Kidney glomerular epithelial cell (primary cell): ENCODE measurements around the gene CHCHD4.

Source experiments
- DNase-seq: peaks from one replicate; lab custom pipeline; 2025; lab: John Stamatoyannopoulos, UW

Gene CHCHD4

GRCh38 chr3:14124615-14125192, at the start of gene CHCHD4, which contains the start of gene TMEM43:
Gene CHCHD4, minus strand, starts transcription at chr3:14124870. Its CDS starts 194 bp downstream, at chr3:14124676.
Gene TMEM43, plus strand, starts transcription at chr3:14125052. Its CDS starts 142 bp downstream, at chr3:14125194.
- peak; percentile 96 for DNase-seq

GRCh38 chr3:14172496-14172895, 47.8 kb upstream of the CHCHD4 start:
- DNase-seq = no peak

DNA sequence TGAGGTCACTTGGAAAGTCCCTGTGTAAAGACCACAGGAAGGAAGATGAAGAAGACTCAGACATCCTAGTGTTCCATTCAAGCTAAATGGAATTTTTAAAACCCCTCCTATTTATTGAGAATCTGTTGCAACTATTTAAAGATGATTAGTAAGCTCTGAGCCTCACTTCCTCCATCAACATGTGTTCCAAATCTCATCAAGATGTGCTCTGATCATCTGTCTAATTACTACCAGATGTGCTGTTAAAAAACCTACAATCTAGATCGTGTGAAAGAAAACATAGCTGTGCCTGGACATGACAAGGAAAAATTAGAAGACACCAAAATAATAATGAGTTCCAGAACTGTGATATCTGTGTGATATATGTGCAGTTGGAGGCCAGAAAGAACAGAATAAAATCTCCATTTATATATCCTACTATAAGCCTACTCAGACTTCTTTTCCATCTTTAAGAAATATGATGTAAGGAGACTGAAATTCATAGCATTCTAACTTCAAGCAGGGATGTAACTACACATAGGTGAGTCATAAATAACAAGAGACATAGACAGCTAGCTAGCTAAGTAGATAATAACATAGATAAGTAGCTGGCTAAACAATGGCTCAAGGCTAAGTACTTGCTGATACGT, 46.0 kb upstream of the CHCHD4 start:
- DNase-seq = peak; percentile 17

- no peak for DNase-seq
These were observed 45.2 kb upstream of the CHCHD4 start for GRCh38 chr3:14169871-14170270.

DNA sequence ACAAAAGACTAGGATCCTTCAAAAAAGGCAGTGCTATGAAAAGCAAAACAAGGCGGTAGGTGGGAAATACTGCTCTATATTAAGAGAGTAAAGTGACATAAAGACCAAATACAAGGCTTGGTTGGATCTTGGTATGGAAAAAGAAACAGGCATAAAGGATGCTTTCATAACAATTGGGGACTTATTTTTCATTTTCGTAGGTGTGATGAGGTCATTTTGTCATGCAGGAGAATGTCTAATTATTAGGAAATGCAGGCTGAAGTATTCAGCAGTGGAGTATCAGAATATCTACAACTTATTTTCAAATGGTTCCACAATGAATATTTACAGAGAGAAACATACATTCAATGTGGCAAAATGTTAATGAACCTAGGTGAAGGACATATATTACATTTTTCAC, 44.8 kb upstream of the CHCHD4 start:
- DNase-seq = no peak

DNA sequence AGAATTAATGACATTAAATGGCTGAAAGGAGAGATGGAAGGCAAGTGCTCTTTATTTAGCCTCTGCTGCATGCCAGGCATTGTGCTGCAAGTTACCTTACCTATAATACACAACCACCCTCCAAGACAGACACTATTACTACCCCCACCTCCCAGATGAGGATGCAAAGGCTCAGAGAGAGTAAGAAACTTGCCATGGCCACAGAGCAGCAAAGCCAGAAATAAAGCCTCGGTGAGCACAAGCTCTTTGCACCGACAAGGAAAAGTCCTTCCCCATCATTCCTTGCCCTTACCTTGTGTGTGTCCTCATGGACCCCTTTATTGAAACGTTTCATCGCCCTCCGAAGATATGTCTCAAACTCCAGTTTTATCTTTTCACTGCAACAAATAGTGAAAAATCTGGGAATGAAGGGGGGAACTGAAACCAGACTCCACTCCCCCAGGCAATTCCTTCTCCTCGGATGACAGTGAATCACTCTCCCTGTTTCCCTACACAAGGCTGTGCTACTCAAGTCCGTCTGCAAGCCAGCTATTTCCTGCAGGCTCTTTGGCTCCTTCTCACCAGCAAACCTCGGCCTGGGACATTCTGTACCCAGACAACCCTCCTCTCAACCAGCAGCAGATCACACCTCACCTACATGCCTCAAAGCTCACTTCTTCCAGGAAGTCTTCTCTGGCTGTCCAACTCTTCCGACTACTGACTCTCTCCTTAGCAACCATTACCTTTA, 42.4 kb upstream of the CHCHD4 start:
- no peak for DNase-seq

- DNase-seq = no peak
These were observed 37.5 kb upstream of the CHCHD4 start for GRCh38 chr3:14162178-14162577.

GRCh38 chr3:14161282-14161681, 36.6 kb upstream of the CHCHD4 start:
- DNase-seq = no peak

- no peak for DNase-seq
These were observed 34.8 kb upstream of the CHCHD4 start for GRCh38 chr3:14159426-14159825.

- DNase-seq = no peak
These were observed 33.7 kb upstream of the CHCHD4 start for GRCh38 chr3:14158370-14158769.

DNA sequence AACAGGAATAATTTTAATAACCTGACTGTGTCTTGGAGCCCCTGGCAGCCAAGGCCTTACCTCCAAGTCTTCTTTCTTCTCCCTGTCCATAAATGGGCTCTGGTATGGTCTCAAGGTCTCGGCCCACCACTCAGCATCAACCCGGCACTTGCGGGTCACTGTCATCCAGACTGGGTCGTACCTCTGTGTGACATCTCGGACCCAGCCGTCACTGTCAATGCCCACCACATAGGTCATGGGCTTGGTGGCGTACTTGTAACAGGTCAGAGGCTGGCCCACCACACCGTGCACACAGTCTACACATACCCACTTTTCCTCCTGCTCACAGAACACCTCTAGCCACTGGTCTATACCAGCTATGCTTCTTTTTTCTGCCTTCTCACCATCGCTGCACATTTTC, 33.3 kb upstream of the CHCHD4 start:
- no peak for DNase-seq

DNA sequence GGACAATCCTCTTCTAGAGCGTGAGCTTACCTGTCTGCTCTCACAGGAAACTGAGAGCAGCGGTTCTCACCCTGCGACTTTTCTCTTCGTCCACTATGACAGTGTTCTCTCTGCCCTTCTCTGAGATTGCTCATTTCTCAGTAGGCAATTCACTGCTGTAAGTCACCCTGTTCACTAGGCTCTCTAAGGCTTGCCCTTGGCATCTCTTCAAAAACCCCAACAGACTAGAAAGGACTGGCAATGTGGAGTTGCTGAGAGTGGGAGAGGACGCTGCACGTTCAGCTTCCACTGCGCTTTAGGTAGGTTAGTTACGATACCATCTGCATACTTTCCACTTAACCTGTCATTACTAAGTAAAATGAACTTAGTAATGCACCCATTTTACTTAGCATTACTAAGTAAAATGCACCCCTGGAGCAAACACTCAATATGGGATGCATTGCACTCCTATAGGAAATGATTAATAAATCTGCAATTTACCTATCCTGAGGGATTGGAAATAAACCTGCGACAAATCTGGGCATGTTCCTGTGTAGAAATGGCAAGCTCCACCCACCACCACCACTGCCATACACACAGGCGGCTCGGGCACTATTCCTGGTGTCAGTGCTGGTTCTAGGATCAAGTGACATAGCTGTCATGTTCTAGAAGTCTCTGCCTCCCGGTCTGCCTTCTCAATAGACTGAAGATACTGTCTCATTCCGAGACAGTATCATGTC, 32.3 kb upstream of the CHCHD4 start:
- no peak for DNase-seq

- no peak for DNase-seq
These were observed 31.5 kb upstream of the CHCHD4 start for GRCh38 chr3:14156201-14156600.

- DNase-seq = no peak
These were observed 30.3 kb upstream of the CHCHD4 start for GRCh38 chr3:14154895-14155440.

GRCh38 chr3:14154276-14154675, 29.6 kb upstream of the CHCHD4 start:
- DNase-seq = no peak

DNA sequence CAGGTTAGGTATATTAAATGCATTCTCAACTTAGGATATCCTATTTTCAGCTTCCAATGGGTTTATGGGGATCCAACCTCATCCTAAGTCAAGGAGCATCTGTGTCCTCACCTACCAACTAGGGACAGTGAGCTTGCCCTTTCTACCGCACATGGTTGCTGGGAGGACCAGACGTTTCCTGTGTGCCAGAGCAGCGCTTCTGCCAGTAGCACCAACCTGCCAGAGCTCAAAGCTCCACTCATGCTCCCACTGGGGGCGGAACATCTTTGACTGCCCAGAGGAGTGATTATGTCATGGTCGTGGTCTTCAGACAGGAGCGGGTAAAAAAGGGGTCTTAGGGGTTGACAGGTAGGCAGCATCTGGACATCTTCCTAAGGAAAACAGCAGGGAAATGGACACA, 29.0 kb upstream of the CHCHD4 start:
- no peak for DNase-seq

DNA sequence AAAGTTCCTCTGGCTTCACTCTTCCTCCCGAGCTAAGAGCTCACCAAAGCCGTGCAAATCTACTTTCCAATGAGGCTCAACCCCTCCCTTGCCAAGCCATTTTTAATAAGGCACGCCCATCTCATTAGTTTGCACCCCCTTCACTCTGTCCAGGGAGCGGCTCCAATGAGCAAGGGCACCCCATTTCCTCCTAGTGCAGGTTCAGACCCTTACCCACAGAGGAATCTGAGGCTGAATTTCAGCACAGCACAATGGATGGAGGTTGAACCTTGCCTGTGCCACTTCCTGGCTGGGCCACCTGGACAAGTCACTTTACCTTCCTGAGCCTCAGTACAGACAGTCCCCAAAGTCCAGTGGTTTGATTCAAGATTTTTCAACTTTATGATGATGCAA, 28.3 kb upstream of the CHCHD4 start:
- DNase-seq = no peak

DNA sequence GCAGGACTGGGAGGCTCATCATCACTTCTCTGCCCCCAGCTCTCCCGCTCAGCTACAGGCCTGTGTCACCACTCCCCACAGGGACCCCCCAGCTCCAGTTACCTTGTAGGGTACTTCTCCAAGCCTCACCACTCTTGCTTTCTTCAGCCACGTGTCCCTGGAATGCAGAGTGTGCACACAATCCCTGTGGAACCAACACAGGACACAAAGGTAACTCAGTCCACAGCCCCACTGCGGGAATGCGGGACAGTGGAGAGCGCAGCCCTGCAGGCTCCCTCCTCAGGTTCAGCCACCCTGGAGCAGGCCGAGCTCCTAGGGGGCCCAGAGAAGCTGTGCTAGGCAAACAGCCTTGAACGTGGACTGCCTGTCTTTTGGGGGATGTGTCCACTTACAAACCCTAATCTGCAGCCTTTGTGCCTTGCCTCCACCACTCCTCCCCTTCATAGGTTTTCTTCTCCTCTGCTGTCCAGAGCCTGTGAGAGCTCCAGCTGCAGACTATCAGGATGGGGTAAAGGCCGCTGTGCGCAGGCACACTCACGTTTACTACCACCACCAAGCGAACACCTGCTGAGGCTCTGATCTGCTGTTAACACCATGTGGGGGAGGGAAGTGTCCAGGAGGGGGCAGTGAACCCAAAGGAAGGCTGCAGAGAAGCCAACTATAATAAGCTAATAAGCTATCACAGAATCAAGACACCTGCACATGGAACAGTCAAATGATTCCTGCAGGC, 27.7 kb upstream of the CHCHD4 start:
- no peak for DNase-seq

- DNase-seq = no peak
These were observed 26.9 kb upstream of the CHCHD4 start for GRCh38 chr3:14151471-14152083.

- DNase-seq = no peak
These were observed 26.0 kb upstream of the CHCHD4 start for GRCh38 chr3:14150491-14151230.

GRCh38 chr3:14150078-14150477, 25.4 kb upstream of the CHCHD4 start:
- no peak for DNase-seq
